Stimulated activated naive CD8-positive, alpha-beta T cell treated with anti-CD3 and anti-CD28 coated beads, Interleukin-15, Interleukin-2, amounts not matched to agents 100 ng/mL and 50 ng/mL, for 24 hours (primary cell): ENCODE results near the gene SYCP2L.
"Not testable (repeated sequence)": the region's sequence is repeated elsewhere in the genome, so short reads cannot be mapped to it uniquely, and the experiment has no call there.

Experiments used
- H3K27ac Mint-ChIP-seq: one replicate; pipeline ENCODE4 v1.8.0; 2021; ENCODE audit warnings: mild to moderate bottlenecking, mixed read lengths
- H3K27me3 Mint-ChIP-seq: one replicate; pipeline ENCODE4 v1.8.0; 2021; ENCODE audit warnings: mixed read lengths
- H3K36me3 Mint-ChIP-seq: one replicate; pipeline ENCODE4 v1.8.0; 2021; ENCODE audit warnings: low read depth, mixed read lengths
- H3K4me1 Mint-ChIP-seq: one replicate; pipeline ENCODE4 v1.8.0; 2021; ENCODE audit warnings: low read depth, mixed read lengths
- H3K4me3 Mint-ChIP-seq: one replicate; pipeline ENCODE4 v1.8.0; 2021; ENCODE audit warnings: mild to moderate bottlenecking, mixed read lengths
- H3K9me3 Mint-ChIP-seq: one replicate; pipeline ENCODE4 v1.8.0; 2021; ENCODE audit warnings: mixed read lengths

SYCP2L gene

DNA sequence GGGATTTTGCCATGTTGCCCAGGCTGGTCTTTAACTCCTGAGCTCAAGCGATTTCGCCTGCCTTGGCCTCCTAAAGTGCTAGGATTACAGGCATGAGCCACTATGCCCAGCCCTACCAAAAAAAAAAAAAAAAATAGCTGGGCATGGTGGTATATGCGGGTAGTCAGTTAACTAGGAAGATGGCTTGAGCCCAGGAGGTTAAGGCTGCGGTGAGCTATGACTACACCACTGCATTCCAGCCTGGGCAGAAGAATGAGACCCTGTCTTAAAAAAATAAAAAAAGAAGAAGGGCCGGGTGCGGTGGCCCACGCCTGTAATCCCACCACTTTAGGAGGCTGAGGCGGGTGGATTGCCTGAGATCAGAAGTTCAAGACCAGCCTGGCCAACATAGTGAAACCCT, 107.0 kb downstream of the SYCP2L start:
- Mint-ChIP-seq H3K27me3 (peaks cover 10% of the 10 kb centered on the region), H3K4me1 (no peaks in the 10 kb centered on the region), H3K4me3 (no peak overlapping the region), H3K9me3 (peaks cover 4% of the 10 kb centered on the region), H3K36me3 (no peaks in the 10 kb centered on the region), H3K27ac (no peak overlapping the region)

- Mint-ChIP-seq H3K27me3 (peaks cover 14% of the 10 kb centered on the region), H3K4me3 (no peak overlapping the region), H3K36me3 (no peaks in the 10 kb centered on the region), H3K27ac (no peak overlapping the region), H3K4me1 (no peaks in the 10 kb centered on the region), H3K9me3 (peaks cover 4% of the 10 kb centered on the region)
Measured at GRCh38 chr6:10995114-10995707, 108.4 kb downstream of the SYCP2L start.

DNA sequence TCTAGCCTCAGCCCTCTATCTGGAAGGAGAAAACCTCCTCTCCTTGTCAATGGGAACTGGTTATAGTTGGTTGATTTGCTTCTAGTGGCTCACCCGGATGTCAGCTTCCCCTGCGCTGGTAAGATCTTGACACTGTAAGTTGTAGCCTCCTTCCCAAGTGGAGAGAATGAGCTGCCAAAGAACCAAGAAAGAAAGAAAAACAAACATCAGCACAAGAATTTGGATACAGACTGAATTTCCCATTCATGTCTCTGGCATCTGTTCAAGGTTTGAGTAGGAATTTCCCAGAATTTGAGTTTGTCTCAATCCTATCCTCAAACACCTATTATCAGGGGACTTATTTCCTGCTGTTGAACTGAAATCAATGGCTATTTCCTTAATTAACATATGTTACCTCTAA, 113.1 kb downstream of the SYCP2L start:
- Mint-ChIP-seq H3K27me3 (peaks cover 14% of the 10 kb centered on the region), H3K36me3 (no peaks in the 10 kb centered on the region), H3K27ac (no peak overlapping the region), H3K4me3 (no peak overlapping the region), H3K9me3 (peaks cover 4% of the 10 kb centered on the region), H3K4me1 (no peaks in the 10 kb centered on the region)

DNA sequence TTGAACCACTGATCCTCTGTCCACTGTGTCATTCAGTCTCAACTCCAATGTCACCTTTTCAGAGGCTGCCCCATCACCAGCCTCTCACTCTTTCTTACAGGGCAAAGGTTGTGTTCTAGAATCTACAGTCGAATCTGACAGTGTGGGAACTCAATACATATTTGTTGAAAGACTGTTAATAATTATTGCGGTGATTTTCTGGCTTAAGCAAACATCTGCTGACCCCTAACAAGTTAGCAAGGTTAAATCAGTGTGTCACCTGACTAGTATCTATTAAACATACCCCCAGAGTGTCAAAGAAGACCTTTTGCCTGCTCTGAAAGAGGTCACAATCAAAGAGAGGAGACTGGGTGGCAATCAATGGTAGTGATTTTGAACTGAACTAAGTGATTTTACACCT, 115.3 kb downstream of the SYCP2L start:
- Mint-ChIP-seq H3K4me1 (no peaks in the 10 kb centered on the region), H3K9me3 (peaks cover 4% of the 10 kb centered on the region), H3K36me3 (no peaks in the 10 kb centered on the region), H3K27me3 (peaks cover 14% of the 10 kb centered on the region), H3K27ac (no peak overlapping the region), H3K4me3 (no peak overlapping the region)

DNA sequence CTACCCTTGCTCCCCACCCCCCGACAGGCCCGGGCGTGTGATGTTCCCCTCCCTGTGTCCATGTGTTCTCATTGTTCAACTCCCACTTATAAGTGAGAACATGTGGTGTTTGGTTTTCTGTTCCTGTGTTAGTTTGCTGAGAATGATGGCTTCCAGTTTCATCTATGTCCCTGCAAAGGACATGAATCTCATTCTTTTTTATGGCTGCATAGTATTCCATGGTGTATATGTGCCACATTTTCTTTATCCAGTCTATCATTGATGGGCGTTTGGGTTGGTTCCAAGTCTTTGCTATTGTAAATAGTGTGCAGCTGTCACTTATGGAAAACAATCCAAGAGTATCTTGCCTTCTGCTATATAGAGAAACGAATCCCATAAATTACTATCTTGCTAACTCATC, 116.4 kb downstream of the SYCP2L start:
- H3K27ac Mint-ChIP-seq, H3K4me3 Mint-ChIP-seq, H3K4me1 Mint-ChIP-seq, H3K27me3 Mint-ChIP-seq, H3K9me3 Mint-ChIP-seq, H3K36me3 Mint-ChIP-seq: not testable (repeated sequence)

DNA sequence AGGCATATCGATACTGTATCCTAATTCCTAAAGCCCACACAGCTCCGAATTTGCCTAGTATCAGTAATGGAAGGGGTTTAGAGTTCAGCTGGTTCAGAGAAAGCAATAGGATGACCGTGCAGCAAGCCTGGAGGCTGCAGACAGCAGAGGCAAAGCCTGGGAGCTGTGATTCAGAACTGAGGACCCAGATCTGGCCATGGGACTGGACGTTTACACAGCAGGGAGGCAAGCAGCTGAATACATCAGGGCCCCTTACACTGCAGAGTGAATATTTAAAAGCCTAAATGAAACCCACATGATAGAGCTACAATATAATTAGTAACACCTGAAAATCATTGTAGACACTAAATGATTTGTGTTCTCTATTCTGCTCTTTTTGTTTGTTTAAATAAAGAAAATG, 119.2 kb downstream of the SYCP2L start:
- H3K36me3 Mint-ChIP-seq = no peaks in the 10 kb centered on the region
- H3K4me1 Mint-ChIP-seq = no peaks in the 10 kb centered on the region
- H3K9me3 Mint-ChIP-seq = no peaks in the 10 kb centered on the region
- H3K4me3 Mint-ChIP-seq = no peak overlapping the region
- no peak overlapping the region for H3K27ac Mint-ChIP-seq
- peaks cover 10% of the 10 kb centered on the region for H3K27me3 Mint-ChIP-seq

DNA sequence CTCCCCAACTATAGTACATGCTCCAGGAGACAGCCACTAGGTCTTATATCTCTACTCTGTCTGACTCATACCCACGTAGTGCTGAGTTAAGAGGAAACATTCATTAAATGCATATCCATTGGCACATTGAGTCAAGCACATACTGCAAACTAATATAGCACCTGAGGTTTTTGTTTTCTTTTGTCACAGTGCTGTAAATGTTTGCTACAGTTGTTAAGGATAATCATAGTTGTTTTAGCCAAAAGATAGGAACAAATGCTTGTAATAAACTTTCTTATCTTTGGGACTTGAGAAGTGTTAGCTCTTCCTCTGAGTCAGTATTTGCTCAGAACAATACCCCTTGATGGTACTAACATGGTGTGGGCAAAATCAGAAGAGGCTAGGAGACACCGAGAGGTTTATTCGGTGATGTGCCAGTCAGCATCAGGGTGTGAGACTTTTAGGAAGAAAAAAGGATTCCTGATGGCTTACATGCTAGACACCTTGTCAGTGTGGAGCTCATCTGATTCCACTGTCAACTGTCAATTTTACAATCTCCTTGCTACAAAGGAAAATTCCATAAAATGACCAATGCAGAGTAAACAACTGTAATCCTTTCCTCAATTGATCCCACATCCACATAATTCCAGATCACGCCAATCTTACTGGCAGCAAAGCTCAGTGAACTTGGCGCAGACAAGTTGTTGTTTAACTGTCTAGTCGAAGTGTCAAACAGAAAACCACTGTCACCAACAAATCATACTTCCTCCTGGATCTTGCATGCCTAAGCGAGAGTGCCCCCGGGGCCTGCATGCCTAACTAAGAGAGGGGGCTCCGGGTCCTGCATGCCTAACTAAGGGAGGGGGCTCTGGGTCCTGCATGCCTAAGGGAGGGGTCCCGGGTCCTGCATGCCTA, 121.1 kb downstream of the SYCP2L start:
- Mint-ChIP-seq H3K4me3 (no peak overlapping the region), H3K4me1 (no peaks in the 10 kb centered on the region), H3K36me3 (no peaks in the 10 kb centered on the region), H3K27ac (no peak overlapping the region), H3K27me3 (peaks cover 17% of the 10 kb centered on the region), H3K9me3 (no peaks in the 10 kb centered on the region)

- Mint-ChIP-seq H3K4me1 (no peaks in the 10 kb centered on the region), H3K27ac (no peak overlapping the region), H3K27me3 (peaks cover 18% of the 10 kb centered on the region), H3K9me3 (no peaks in the 10 kb centered on the region), H3K4me3 (no peak overlapping the region), H3K36me3 (no peaks in the 10 kb centered on the region)
Measured at GRCh38 chr6:11008821-11009220, 122.0 kb downstream of the SYCP2L start.

DNA sequence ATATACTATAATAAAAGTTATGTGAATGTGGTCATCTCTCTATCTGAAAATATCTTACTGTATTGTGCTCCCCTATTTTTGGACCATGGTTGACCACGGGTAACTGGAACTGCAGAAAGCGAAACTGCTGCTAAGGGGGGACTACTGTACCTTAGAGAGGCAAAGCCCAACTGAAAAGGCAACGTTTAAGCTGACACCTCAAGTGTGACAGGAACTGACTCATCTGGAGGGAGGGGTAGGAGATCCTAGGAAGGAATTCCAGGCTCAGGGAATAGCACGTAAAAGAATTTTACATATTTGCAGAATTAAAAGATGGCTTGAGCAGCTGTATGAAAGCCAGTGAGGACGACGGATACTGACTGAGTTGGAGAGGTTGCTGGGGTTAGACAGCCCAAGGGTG, 122.5 kb downstream of the SYCP2L start:
- no peaks in the 10 kb centered on the region for H3K9me3 Mint-ChIP-seq
- H3K4me1 Mint-ChIP-seq = no peaks in the 10 kb centered on the region
- no peak overlapping the region for H3K4me3 Mint-ChIP-seq
- no peaks in the 10 kb centered on the region for H3K36me3 Mint-ChIP-seq
- no peak overlapping the region for H3K27ac Mint-ChIP-seq
- H3K27me3 Mint-ChIP-seq = peaks cover 18% of the 10 kb centered on the region

GRCh38 chr6:11011787-11012234, 125.0 kb downstream of the SYCP2L start:
- H3K27me3 Mint-ChIP-seq = peaks cover 31% of the 10 kb centered on the region
- H3K4me1 Mint-ChIP-seq = no peaks in the 10 kb centered on the region
- no peaks in the 10 kb centered on the region for H3K9me3 Mint-ChIP-seq
- H3K27ac Mint-ChIP-seq = no peak overlapping the region
- no peak overlapping the region for H3K4me3 Mint-ChIP-seq
- no peaks in the 10 kb centered on the region for H3K36me3 Mint-ChIP-seq

DNA sequence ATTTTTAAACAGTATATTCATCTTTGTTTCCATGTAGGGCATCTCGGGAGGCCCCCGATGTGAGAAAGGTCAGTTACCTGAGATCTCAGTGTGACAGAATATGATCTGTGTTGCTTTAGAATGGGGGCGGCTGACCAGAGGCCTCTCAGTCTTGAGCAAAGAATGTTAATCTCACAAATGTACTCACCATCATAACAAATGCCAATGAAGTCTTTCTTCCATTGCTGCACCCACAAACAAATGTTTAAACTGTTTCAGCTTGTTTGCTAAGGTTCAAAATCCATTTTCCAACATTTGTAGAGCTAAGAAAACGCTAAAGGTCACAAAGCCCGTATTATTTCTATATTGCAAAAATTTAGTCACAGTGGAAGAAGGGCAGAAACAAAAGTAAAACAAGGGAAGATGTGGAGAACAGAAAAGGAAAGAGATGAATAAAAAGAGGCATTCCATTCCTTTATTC, 125.5 kb downstream of the SYCP2L start:
- Mint-ChIP-seq H3K36me3 (no peaks in the 10 kb centered on the region), H3K9me3 (no peaks in the 10 kb centered on the region)

DNA sequence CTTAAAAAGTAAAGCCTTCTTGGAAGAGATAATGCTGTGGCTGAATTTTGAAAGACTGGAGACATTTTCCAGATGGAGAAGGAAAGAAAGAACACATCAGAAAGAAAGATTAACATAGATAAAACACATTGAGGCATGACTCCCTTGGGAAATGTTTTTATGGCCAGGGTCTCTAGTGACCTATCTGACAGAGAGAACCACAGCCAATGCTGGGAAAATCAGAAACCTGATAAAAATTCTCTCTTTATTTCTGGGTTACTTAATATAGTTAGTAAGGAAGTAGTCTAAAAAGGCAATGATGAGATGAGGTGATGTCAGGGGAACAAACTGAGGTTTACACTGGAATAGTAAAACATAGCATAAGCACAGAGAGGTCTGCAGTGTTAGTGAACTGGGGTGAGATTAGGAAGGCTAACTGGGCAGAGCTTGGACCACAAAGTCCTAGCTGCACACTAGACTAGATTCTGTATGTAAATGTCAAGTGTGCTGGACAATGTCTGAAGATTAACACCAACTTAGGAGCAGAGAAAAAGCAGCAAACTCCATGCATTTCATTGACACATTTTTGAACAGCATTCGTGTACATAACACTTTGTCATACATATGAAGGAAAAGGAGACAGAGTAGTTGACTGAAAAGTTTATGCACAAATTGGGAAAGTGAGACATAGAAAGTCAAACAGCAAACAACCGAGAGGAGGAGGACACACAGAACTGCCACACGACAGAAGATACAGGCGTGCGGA, 126.3 kb downstream of the SYCP2L start:
- Mint-ChIP-seq H3K27me3 (peaks cover 31% of the 10 kb centered on the region), H3K4me1 (no peaks in the 10 kb centered on the region), H3K4me3 (no peak overlapping the region), H3K36me3 (no peaks in the 10 kb centered on the region), H3K27ac (no peak overlapping the region), H3K9me3 (no peaks in the 10 kb centered on the region)

More for the DNA sequence above, 125.5 kb downstream of the SYCP2L start:
- H3K4me1 Mint-ChIP-seq = no peaks in the 10 kb centered on the region
- peaks cover 31% of the 10 kb centered on the region for H3K27me3 Mint-ChIP-seq
- no peak overlapping the region for H3K27ac Mint-ChIP-seq
- no peak overlapping the region for H3K4me3 Mint-ChIP-seq

DNA sequence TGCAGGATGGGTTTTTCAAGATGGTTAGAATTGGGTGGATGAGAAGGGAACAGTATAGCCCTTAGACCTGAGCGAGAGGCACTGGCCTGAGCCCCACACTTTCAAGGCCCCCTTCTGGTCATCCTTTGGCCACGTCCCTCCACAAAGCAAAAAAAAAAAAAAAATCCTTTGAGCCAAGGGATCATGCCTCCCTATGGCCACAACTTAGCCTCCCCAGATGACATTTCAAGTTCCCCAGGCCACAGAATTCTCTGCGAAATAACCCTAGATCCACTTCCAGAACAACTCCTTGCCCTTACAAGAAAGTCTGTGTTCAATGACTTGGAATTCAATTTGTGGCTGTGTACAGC, 126.8 kb downstream of the SYCP2L start:
- H3K27me3 Mint-ChIP-seq = peaks cover 31% of the 10 kb centered on the region
- no peak overlapping the region for H3K27ac Mint-ChIP-seq
- no peaks in the 10 kb centered on the region for H3K4me1 Mint-ChIP-seq
- H3K4me3 Mint-ChIP-seq = no peak overlapping the region
- H3K9me3 Mint-ChIP-seq = no peaks in the 10 kb centered on the region
- H3K36me3 Mint-ChIP-seq = no peaks in the 10 kb centered on the region

DNA sequence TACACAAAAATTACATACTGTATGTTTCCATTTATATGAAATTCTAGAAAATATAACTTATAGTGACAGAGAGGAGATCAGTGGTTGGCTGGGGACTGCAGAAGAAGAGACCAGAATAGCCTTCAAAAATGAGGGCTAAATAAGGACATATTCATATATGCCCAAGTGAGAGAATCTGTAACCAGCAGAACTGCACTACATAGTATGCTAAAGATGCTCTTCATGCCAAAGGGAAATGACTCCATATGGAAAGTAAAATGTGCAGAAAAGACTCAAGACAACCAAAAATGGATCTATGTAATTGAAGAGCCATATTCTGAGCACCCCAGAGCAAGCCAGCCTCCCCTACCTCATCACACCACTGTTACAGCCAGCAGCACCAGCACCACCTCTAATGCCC, 128.2 kb downstream of the SYCP2L start:
- Mint-ChIP-seq H3K36me3 (no peaks in the 10 kb centered on the region), H3K4me1 (no peaks in the 10 kb centered on the region), H3K27me3 (peaks cover 27% of the 10 kb centered on the region), H3K4me3 (no peak overlapping the region), H3K9me3 (no peaks in the 10 kb centered on the region), H3K27ac (no peak overlapping the region)

DNA sequence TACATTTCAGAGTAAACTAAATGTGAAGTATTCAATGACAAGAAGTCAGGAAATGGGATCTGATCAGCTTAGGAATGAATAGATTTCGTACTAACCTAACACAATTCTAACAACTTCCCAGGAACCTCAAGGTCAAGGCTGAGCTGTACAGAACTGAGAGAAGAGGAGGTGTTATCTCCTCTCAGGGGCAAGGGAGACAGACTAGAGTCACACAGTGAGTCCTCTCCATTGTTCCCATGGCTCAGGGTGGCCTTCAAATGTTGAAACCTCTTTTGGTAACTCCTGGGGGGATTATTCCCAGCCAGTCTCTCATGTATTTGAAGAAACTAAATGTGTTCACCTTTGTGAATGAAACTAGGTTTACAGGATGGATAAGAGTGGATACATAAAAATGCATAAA, 129.6 kb downstream of the SYCP2L start:
- Mint-ChIP-seq H3K27ac (no peak overlapping the region), H3K36me3 (no peaks in the 10 kb centered on the region), H3K9me3 (no peaks in the 10 kb centered on the region), H3K4me3 (no peak overlapping the region), H3K27me3 (peaks cover 35% of the 10 kb centered on the region), H3K4me1 (no peaks in the 10 kb centered on the region)
